CD4-positive, CD25-positive, alpha-beta regulatory T cell (primary cell): ENCODE data around the gene LRRC61. TPM values are rescaled to one million over a fixed set of nuclear protein-coding genes. Genes with fewer than 3 reads are reported as not detected.
A peak's percentile ranks its signal among the peaks of the same experiment; 100 is the strongest.
"Not testable (repeated sequence)": the region's sequence is repeated elsewhere in the genome, so short reads cannot be mapped to it uniquely, and the experiment has no call there.

ENCODE experiments used
- ATAC-seq, 2 donors: fragments of 150-1000 bp; cut with Tn5 transposase; one replicate each; pipeline ENCODE4 v1.10.0; 2021; ENCODE audit warnings: low read depth in 2 of 2, moderate number of reproducible peaks in 2 of 2, moderate library complexity in 1 of 2
- DNase-seq, 3 donors: peaks; one replicate each; pipeline versions ENCODE4 v3.0.0 to v3.0.0-alpha.2; 2012 to 2022; ENCODE audit warnings: mixed read lengths in 1 of 3
- H3K27ac ChIP-seq: one replicate; pipeline ENCODE4 v1.7.0; 2013; ENCODE audit warnings: mild to moderate bottlenecking, low read length; ENCODE audit not compliant: insufficient read depth, poor library complexity, severe bottlenecking
- H3K27me3 ChIP-seq: one replicate; pipeline ENCODE4 v1.7.0; 2013; ENCODE audit warnings: low read length; ENCODE audit not compliant: control insufficient read depth, insufficient read depth
- H3K36me3 ChIP-seq: one replicate; pipeline ENCODE4 v1.7.0; 2013; ENCODE audit warnings: mild to moderate bottlenecking, low read length, moderate library complexity; ENCODE audit not compliant: control insufficient read depth, insufficient read depth
- H3K4me1 ChIP-seq: 2 replicates; pipeline ENCODE4 v1.7.0; 2013; ENCODE audit warnings: mild to moderate bottlenecking, low read length; ENCODE audit not compliant: insufficient read depth, control insufficient read depth, poor library complexity, severe bottlenecking
- H3K4me3 ChIP-seq: one replicate; pipeline ENCODE4 v1.7.0; 2013; ENCODE audit warnings: low read depth, mild to moderate bottlenecking, low read length, moderate library complexity
- H3K9me3 ChIP-seq, 2 experiments: 1 replicate in 1 of 2; 2 replicates in 1 of 2; pipeline ENCODE4 v1.7.0; 2013; ENCODE audit warnings: low read length in 2 of 2, mild to moderate bottlenecking in 1 of 2, moderate library complexity in 1 of 2; ENCODE audit not compliant: control insufficient read depth in 2 of 2
- H3K27ac Mint-ChIP-seq, 3 donors: one replicate each; pipeline ENCODE4 v1.8.0; 2020 to 2022; ENCODE audit warnings: mild to moderate bottlenecking in 3 of 3, mixed read lengths in 3 of 3, moderate library complexity in 2 of 3
- H3K27me3 Mint-ChIP-seq: one replicate; pipeline ENCODE4 v1.8.0; 2022; ENCODE audit warnings: mild to moderate bottlenecking, mixed read lengths
- H3K36me3 Mint-ChIP-seq: one replicate; pipeline ENCODE4 v1.8.0; 2020; ENCODE audit warnings: mixed read lengths
- H3K4me1 Mint-ChIP-seq, 4 donors: one replicate each; pipeline ENCODE4 v1.8.0; 2020 to 2022; ENCODE audit warnings: mixed read lengths in 4 of 4, mild to moderate bottlenecking in 1 of 4
- H3K4me3 Mint-ChIP-seq, 4 donors: one replicate each; pipeline ENCODE4 v1.8.0; 2020 to 2022; ENCODE audit warnings: mild to moderate bottlenecking in 4 of 4, mixed read lengths in 4 of 4, moderate library complexity in 3 of 4
- H3K9me3 Mint-ChIP-seq, 7 donors: one replicate each; pipeline ENCODE4 v1.8.0; 2020 to 2022; ENCODE audit warnings: mixed read lengths in 7 of 7, mild to moderate bottlenecking in 3 of 7, moderate library complexity in 2 of 7
- polyA plus RNA-seq, 4 donors: library from polyadenylated mRNA; unstranded; fragments of 300-500 nt; fragmentation: Illumina TruSeq; gene quantifications; one replicate each; pipeline ENCODE4 v1.2.3, GENCODE V29; 2021
- total RNA-seq: library from RNA; stranded (reverse); gene quantifications from one replicate; pipeline ENCODE4 v1.2.3, GENCODE V29; 2022

LRRC61 gene
- total and polyA plus RNA-seq, 5 donors from 2014 or later: 10.7 to 33.1 (median 25.5) TPM

DNA sequence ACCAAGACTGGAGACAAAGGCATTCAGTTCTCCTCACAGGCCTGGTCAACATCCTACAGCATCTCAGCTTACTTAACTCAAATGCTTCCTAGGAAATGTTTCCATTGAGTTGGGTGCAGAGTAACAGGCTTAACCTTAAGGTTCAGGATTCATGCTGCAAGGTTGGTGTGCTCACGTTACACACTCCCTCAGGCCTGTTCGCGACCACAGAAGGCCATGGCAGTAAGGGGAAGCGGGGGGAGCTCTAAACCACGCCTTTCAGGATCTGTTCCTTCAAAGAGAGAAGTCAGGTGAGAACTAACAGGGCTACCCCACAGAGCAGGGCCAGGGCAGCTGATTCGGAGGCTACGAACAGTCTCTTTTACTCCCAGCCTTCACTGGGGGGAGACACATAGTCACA, 35.3 kb upstream of the LRRC61 start:
- H3K4me1 Mint-ChIP-seq, H3K4me1 ChIP-seq, ATAC-seq, H3K27ac Mint-ChIP-seq, H3K27ac ChIP-seq, DNase-seq, H3K36me3 Mint-ChIP-seq, H3K4me3 Mint-ChIP-seq, H3K27me3 ChIP-seq, H3K9me3 Mint-ChIP-seq, H3K9me3 ChIP-seq, H3K36me3 ChIP-seq, H3K27me3 Mint-ChIP-seq, H3K4me3 ChIP-seq: not testable (repeated sequence)

- not testable (repeated sequence) for H3K4me3 Mint-ChIP-seq, H3K27ac ChIP-seq, H3K27me3 Mint-ChIP-seq, H3K9me3 ChIP-seq, H3K4me3 ChIP-seq, ATAC-seq, DNase-seq, H3K9me3 Mint-ChIP-seq, H3K36me3 Mint-ChIP-seq, H3K4me1 ChIP-seq, H3K27ac Mint-ChIP-seq, H3K27me3 ChIP-seq, H3K36me3 ChIP-seq, H3K4me1 Mint-ChIP-seq
These were observed 34.3 kb upstream of the LRRC61 start for GRCh38 chr7:150288816-150289215.

- not testable (repeated sequence) for ATAC-seq, H3K27me3 ChIP-seq, H3K36me3 ChIP-seq, H3K27me3 Mint-ChIP-seq, H3K9me3 ChIP-seq, H3K4me1 Mint-ChIP-seq, H3K36me3 Mint-ChIP-seq, H3K4me3 ChIP-seq, H3K4me1 ChIP-seq, H3K4me3 Mint-ChIP-seq, H3K27ac Mint-ChIP-seq, DNase-seq, H3K9me3 Mint-ChIP-seq, H3K27ac ChIP-seq
These were observed 32.8 kb upstream of the LRRC61 start for GRCh38 chr7:150290317-150290716.

GRCh38 chr7:150295027-150295426, 28.1 kb upstream of the LRRC61 start:
- not testable (repeated sequence) for H3K27ac ChIP-seq, H3K36me3 ChIP-seq, H3K36me3 Mint-ChIP-seq, H3K27me3 ChIP-seq, ATAC-seq, H3K4me3 Mint-ChIP-seq, DNase-seq, H3K9me3 ChIP-seq, H3K4me1 ChIP-seq, H3K27me3 Mint-ChIP-seq, H3K4me3 ChIP-seq, H3K9me3 Mint-ChIP-seq, H3K27ac Mint-ChIP-seq, H3K4me1 Mint-ChIP-seq

- H3K27me3 ChIP-seq, H3K9me3 Mint-ChIP-seq, H3K4me1 Mint-ChIP-seq, H3K27ac ChIP-seq, H3K4me3 ChIP-seq, H3K36me3 Mint-ChIP-seq, H3K9me3 ChIP-seq, H3K27me3 Mint-ChIP-seq, H3K27ac Mint-ChIP-seq, H3K4me1 ChIP-seq, H3K36me3 ChIP-seq, ATAC-seq, DNase-seq: not testable (repeated sequence)
- H3K4me3 Mint-ChIP-seq: peak overlapping the region in 1 of 4 donors; percentile 13
These were observed 27.5 kb upstream of the LRRC61 start for GRCh38 chr7:150295614-150296013.

GRCh38 chr7:150296802-150297201, 26.4 kb upstream of the LRRC61 start:
- not testable (repeated sequence) for DNase-seq, H3K4me1 Mint-ChIP-seq, H3K27me3 ChIP-seq, H3K4me3 Mint-ChIP-seq, H3K36me3 Mint-ChIP-seq, H3K4me1 ChIP-seq, H3K9me3 Mint-ChIP-seq, H3K27ac ChIP-seq, H3K36me3 ChIP-seq, H3K27me3 Mint-ChIP-seq, H3K9me3 ChIP-seq, ATAC-seq, H3K27ac Mint-ChIP-seq, H3K4me3 ChIP-seq

DNA sequence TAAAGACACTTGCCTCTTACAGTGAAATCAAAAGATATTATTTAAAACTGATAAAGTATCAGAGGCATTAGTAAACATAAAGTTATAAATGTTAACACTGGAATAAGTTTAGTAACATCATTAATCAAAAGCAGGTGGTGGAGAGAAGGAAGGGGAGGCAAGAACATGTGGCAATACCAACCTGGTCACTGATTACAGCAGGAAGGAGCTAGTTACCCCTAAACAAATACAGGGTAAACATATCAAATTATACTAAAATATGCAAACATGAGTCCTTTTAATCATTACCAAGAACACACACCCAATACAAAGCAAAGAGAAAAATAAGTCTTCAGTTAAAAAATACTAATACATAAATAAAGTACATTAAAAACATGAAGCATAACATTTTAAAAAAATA, 25.2 kb upstream of the LRRC61 start:
- not testable (repeated sequence) for H3K36me3 Mint-ChIP-seq, H3K9me3 ChIP-seq, H3K27ac Mint-ChIP-seq, H3K4me1 Mint-ChIP-seq, H3K27me3 ChIP-seq, H3K4me3 ChIP-seq, ATAC-seq, H3K27ac ChIP-seq, H3K4me1 ChIP-seq, H3K4me3 Mint-ChIP-seq, DNase-seq, H3K27me3 Mint-ChIP-seq, H3K36me3 ChIP-seq, H3K9me3 Mint-ChIP-seq

DNA sequence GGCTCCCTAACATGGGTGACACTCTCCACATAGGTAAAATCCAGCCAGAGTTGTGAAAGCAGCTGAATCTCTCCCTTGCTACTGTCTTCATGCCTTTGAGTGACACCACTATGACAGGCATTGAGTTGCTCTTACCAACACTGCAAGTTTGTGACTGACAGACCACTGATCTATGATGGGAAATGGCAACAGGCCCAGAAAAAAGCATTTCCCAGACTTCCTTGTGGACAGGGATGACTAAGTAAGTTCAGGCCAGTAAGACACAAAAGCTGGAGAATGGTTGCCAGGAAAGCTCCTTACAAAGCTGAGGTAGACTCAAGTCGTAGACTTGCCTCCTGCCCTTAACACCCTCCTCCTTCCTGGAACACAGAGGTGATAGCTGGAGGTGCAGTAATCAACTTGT, 20.2 kb upstream of the LRRC61 start:
- not testable (repeated sequence) for H3K9me3 ChIP-seq, H3K4me3 ChIP-seq, H3K36me3 ChIP-seq, DNase-seq, H3K27me3 ChIP-seq, H3K4me1 ChIP-seq, H3K27me3 Mint-ChIP-seq, H3K27ac ChIP-seq, H3K36me3 Mint-ChIP-seq, H3K4me1 Mint-ChIP-seq, ATAC-seq, H3K9me3 Mint-ChIP-seq, H3K4me3 Mint-ChIP-seq, H3K27ac Mint-ChIP-seq
